IPS-18a (cell line): Measurements from ENCODE around the gene LRP1B.

Experiments
- H3K27ac ChIP-seq: one replicate; pipeline ENCODE4 v1.5.1; 2013; ENCODE audit warnings: low read length
- H3K27me3 ChIP-seq: one replicate; pipeline ENCODE4 v1.6.1; 2013; ENCODE audit warnings: mild to moderate bottlenecking, low read length; ENCODE audit not compliant: control insufficient read depth, insufficient read depth
- H3K36me3 ChIP-seq: one replicate; pipeline ENCODE4 v1.6.1; 2013; ENCODE audit warnings: low read depth, low read length; ENCODE audit not compliant: control insufficient read depth
- H3K4me1 ChIP-seq: one replicate; pipeline ENCODE4 v1.6.1; 2013; ENCODE audit warnings: low read depth, low read length; ENCODE audit not compliant: control insufficient read depth
- H3K4me3 ChIP-seq: one replicate; pipeline ENCODE4 v1.5.1; 2013; ENCODE audit warnings: low read length
- H3K9ac ChIP-seq: one replicate; pipeline ENCODE4 v1.6.1; 2013; ENCODE audit warnings: mild to moderate bottlenecking, low read length, moderate library complexity
- H3K9me3 ChIP-seq: one replicate; pipeline ENCODE4 v1.6.1; 2013; ENCODE audit warnings: low read depth, low read length; ENCODE audit not compliant: control insufficient read depth

The LRP1B gene

DNA sequence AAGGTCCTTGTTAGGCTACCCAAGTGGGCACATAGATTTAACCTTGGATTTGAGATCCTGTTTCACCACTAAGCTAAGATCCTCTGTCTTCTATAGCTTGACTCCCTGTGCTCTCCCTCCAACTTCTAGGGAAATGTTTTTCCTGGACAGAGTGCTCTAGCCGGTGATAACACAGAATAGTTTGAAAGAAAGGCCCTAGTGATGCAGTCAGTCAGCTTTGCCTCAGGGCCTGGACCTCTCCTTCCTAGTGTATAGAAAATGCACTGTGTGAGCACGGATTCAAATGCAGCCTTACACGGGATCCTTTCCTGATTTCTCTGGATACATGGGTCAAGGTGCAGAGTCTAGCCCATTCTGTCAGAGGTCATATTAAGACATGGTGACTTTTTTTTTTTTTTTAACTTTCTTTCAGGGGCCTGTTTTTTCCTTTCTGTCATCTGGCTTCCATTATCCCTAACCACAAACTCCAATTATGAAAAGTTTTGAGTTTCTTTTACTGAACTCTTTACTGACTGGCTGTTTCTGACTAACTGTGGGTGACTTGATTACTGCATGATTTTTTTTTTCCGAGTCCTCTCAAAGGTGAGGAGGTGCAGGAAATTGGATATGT lies 122.6 kb downstream of the LRP1B start:
- H3K27me3 ChIP-seq: no peaks in the 10 kb centered on the region
- no peaks in the 10 kb centered on the region for H3K36me3 ChIP-seq
- H3K9ac ChIP-seq: no peak overlapping the region
- H3K4me1 ChIP-seq: no peaks in the 10 kb centered on the region
- H3K9me3 ChIP-seq: no peaks in the 10 kb centered on the region
- no peak overlapping the region for H3K27ac ChIP-seq
- H3K4me3 ChIP-seq: no peak overlapping the region

- Histone ChIP-seq H3K4me3 (no peak overlapping the region), H3K27me3 (no peaks in the 10 kb centered on the region), H3K9ac (no peak overlapping the region), H3K4me1 (no peaks in the 10 kb centered on the region), H3K36me3 (no peaks in the 10 kb centered on the region), H3K27ac (no peak overlapping the region), H3K9me3 (no peaks in the 10 kb centered on the region)
Measured at GRCh38 chr2:141994066-141994465, 136.8 kb downstream of the LRP1B start.

GRCh38 chr2:141992695-141993094 lies 138.1 kb downstream of the LRP1B start:
- no peaks in the 10 kb centered on the region for H3K9me3 ChIP-seq
- H3K27ac ChIP-seq: no peak overlapping the region
- no peak overlapping the region for H3K9ac ChIP-seq

DNA sequence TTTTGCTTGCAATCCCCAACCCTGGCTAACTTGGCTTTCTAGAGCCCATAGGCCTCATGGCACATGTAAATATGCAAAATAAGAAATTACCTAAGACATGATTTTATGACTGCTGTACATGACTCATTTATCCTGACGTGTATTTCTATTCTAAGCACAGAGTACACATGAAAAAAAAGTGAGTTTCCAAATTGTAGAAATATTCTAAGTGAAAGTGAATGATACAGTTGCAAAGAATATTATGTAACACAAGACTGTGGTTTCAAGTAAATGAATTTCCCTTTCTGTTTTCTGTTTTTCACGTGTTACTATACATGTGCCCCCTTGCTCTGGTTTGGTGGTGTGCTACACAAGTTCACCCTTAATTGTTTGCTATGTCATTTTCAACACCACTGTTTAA lies 162.4 kb downstream of the LRP1B start:
- no peaks in the 10 kb centered on the region for H3K9me3 ChIP-seq
- H3K4me1 ChIP-seq: no peaks in the 10 kb centered on the region
- no peak overlapping the region for H3K27ac ChIP-seq
- H3K36me3 ChIP-seq: no peaks in the 10 kb centered on the region
- H3K9ac ChIP-seq: no peak overlapping the region
- H3K27me3 ChIP-seq: no peaks in the 10 kb centered on the region
- no peak overlapping the region for H3K4me3 ChIP-seq

More at GRCh38 chr2:141992695-141993094, 138.1 kb downstream of the LRP1B start:
- H3K27me3 ChIP-seq: no peaks in the 10 kb centered on the region
- no peaks in the 10 kb centered on the region for H3K4me1 ChIP-seq
- no peak overlapping the region for H3K4me3 ChIP-seq
- no peaks in the 10 kb centered on the region for H3K36me3 ChIP-seq

DNA sequence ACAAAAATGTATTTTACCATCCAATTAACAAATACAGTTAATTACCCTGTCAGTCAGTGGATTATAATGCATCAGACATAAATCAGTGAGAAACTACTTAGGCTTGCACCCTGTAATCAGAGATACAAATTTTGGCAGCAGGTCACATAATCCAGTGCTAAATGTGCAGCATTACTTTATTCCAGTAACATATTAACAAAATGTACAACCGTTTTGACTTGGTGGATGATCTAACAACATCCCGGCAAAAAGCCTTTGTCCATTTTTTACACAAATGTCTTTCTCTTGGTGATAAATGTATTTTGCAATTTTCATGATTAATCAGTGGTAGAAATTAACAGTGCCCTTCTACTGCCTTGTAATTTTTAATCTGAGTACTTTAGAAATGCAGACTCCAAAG lies 162.8 kb downstream of the LRP1B start:
- Histone ChIP-seq H3K27ac (no peak overlapping the region), H3K4me1 (no peaks in the 10 kb centered on the region), H3K9ac (no peak overlapping the region), H3K36me3 (no peaks in the 10 kb centered on the region), H3K27me3 (no peaks in the 10 kb centered on the region), H3K4me3 (no peak overlapping the region), H3K9me3 (no peaks in the 10 kb centered on the region)

DNA sequence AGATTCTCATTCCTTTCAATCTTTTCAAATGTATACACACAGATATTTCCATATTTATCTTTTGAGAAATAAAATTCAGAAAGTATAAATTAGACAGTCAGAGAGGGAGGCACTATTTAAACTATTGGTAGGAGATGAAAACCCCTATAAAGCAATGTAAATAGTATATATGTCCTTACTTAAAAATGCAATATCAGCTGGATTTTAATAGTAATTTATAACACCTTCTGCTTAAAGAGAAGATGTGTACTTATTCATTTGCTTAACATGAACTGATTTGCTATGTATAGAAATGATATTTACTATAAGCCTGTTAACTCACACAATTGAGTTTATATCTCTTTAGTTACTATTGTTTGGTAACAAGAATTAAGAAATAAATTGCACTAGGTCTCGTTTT lies 163.3 kb downstream of the LRP1B start:
- Histone ChIP-seq H3K27me3 (no peaks in the 10 kb centered on the region), H3K9me3 (no peaks in the 10 kb centered on the region), H3K36me3 (no peaks in the 10 kb centered on the region), H3K9ac (no peak overlapping the region), H3K27ac (no peak overlapping the region), H3K4me1 (no peaks in the 10 kb centered on the region), H3K4me3 (no peak overlapping the region)

DNA sequence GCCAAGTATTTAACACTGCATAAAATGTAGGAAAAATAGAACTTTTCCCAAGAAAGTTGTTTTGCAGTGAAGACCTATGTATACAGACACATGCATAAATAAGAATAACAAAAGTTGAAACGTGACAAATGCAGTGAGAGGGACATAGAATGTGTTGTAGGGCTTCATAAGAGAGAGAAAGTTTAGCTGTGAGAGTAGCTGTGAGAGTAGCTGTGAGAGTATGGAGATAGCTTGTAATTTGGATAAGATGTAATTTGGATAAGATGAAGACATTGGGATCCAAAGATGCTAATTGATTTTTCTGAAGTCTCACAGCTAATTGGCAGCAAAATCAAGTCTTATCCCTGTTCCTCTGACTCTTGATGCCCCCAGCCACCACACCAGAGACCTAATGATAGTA lies 170.9 kb downstream of the LRP1B start:
- Histone ChIP-seq H3K27ac (no peak overlapping the region), H3K9ac (no peak overlapping the region), H3K4me3 (no peak overlapping the region), H3K4me1 (no peaks in the 10 kb centered on the region), H3K27me3 (no peaks in the 10 kb centered on the region), H3K36me3 (no peaks in the 10 kb centered on the region), H3K9me3 (no peaks in the 10 kb centered on the region)

- H3K4me3 ChIP-seq: no peak overlapping the region
- no peak overlapping the region for H3K27ac ChIP-seq
- H3K36me3 ChIP-seq: no peaks in the 10 kb centered on the region
- H3K9ac ChIP-seq: no peak overlapping the region
- no peaks in the 10 kb centered on the region for H3K9me3 ChIP-seq
- H3K4me1 ChIP-seq: no peaks in the 10 kb centered on the region
- no peaks in the 10 kb centered on the region for H3K27me3 ChIP-seq
Measured at GRCh38 chr2:141959016-141959415, 171.8 kb downstream of the LRP1B start.

GRCh38 chr2:141957827-141958450 lies 172.9 kb downstream of the LRP1B start:
- Histone ChIP-seq H3K4me1 (no peaks in the 10 kb centered on the region), H3K27me3 (no peaks in the 10 kb centered on the region), H3K4me3 (no peak overlapping the region), H3K27ac (no peak overlapping the region), H3K9ac (no peak overlapping the region), H3K9me3 (no peaks in the 10 kb centered on the region), H3K36me3 (no peaks in the 10 kb centered on the region)

DNA sequence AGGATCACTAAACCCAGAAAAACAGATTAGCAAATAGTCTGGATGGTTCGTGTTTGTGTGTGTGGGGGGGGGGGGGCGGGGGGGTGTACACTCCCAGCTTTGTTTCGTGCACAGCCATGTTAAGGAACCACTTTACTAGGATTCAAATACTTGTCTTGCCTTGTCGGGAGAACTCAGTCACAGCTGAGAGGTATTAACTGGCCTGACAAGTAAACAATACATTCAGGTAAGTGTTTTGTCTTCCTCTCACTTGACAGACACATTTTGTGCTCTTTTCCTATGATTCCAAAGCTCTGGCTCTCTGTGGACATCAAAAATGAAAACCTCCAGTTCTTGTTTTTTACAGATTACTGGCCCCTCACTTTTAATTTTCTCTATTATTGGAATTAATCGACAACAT lies 173.5 kb downstream of the LRP1B start:
- no peaks in the 10 kb centered on the region for H3K27me3 ChIP-seq
- no peaks in the 10 kb centered on the region for H3K4me1 ChIP-seq
- H3K36me3 ChIP-seq: no peaks in the 10 kb centered on the region
- H3K9ac ChIP-seq: no peak overlapping the region
- H3K27ac ChIP-seq: no peak overlapping the region
- H3K4me3 ChIP-seq: no peak overlapping the region
- H3K9me3 ChIP-seq: no peaks in the 10 kb centered on the region

DNA sequence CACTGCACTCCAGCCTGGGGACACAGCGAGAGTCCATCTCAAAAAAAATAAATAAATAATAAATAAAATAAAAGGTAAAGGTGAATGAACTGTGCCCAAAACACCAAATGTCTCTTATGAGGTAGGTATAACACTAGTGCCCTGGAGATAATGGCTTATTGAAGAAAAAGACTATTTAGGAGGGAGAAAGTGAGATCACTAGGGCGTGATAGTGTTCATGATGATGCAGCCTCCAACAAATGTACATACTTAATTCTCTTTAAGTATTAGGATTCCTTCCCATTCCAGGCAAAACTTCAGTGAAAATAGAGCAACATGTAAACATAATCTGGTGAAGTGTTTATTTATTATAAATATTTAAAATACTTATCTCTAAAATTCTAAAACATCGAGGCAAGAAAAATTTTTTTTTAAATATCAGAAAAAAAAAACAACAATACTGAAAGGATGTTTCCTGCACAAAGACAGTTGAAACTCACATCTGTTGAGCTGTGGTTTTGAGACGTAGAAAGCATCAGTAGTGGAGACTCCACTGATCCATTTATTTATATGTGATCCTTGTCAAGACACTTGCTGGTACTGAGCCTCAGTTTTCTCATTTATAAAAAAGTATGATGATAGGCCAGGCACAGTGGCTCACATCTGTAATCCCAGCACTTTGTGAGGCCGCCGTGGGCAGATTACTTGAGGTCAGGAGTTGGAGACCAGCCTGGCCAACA lies 183.3 kb downstream of the LRP1B start:
- no peaks in the 10 kb centered on the region for H3K4me1 ChIP-seq
- H3K4me3 ChIP-seq: no peak overlapping the region
- H3K9me3 ChIP-seq: no peaks in the 10 kb centered on the region
- H3K27me3 ChIP-seq: no peaks in the 10 kb centered on the region
- H3K9ac ChIP-seq: no peak overlapping the region
- no peaks in the 10 kb centered on the region for H3K36me3 ChIP-seq
- no peak overlapping the region for H3K27ac ChIP-seq

DNA sequence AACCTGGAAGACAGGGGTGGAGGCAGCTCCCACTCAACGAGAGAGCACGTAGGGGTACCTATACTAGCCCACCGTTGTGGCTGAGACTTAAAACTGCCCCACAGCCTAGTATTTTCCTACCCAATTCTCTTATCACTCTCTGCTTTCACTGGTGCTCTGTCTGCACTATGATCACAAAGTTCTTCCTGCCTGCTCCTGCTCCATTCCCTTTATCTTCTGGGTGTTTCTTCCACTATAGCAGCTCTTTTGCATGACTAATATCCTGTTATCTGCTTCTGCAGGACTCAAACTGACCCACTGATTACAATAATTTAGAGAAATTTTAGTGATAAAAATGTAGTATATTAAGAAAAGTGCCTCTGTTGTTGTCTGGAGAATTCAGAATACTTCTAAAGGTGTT lies 184.8 kb downstream of the LRP1B start:
- Histone ChIP-seq H3K9ac (no peak overlapping the region), H3K9me3 (no peaks in the 10 kb centered on the region), H3K27ac (no peak overlapping the region), H3K4me1 (no peaks in the 10 kb centered on the region), H3K4me3 (no peak overlapping the region), H3K36me3 (no peaks in the 10 kb centered on the region), H3K27me3 (no peaks in the 10 kb centered on the region)
